Measurements from ENCODE around the gene SPINK6. TPM values are rescaled to one million over a fixed set of nuclear protein-coding genes. Genes with fewer than 3 reads are reported as not detected.

Gene SPINK6
- polyA plus RNA-seq, 2 of the 4 experiments (the other 2 are of a cell fraction), result 1.0 TPM

DNA sequence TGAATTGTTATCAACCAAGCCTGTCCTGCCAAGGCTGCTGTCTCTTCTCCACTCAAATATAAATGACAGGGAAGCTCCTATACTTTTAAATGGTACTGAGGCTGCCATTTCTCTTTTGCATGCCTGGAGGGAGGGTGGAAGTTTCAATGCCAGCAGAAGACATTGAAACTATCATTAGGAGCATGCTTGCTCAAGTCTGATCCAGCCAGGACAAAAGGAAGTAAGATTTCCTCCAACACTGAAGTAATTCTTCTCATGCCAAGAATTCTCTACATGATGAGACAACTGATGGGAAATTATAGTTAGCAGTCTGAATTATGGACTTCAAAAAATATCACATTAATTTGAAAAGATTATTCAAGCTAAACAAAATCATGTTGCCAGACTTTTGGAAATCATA, 5.4 kb downstream of the SPINK6 start:
- CTCF ChIA-PET, result no interaction called here
- H3K4me2 ChIP-seq, result no peak overlapping the region
- H3K4me3 ChIP-seq, result no peak overlapping the region
- no peak for ATAC-seq
- H3K9me3 ChIP-seq, result no peaks in the 10 kb centered on the region
- H3K27ac ChIP-seq, result no peak overlapping the region
- POLR2A ChIA-PET, result no interaction called here
- no peak for FAIRE-seq
- no peak for TF ChIP-seq JUN (IDR thresholded peaks at IDR 0.05)
- TF ChIP-seq KDM5A (IDR thresholded peaks at IDR 0.05), result no peak
- TF ChIP-seq HDAC2 (IDR thresholded peaks at IDR 0.05), result no peak
- no peak for TF ChIP-seq FOXS1 (CRISPR knock-in tag; IDR thresholded peaks at IDR 0.05)
- TF ChIP-seq RCOR1 (IDR thresholded peaks at IDR 0.05; ENCODE audit: low read depth, low read length), result no peak
- TF ChIP-seq MYC (IDR thresholded peaks at IDR 0.05; ENCODE audit: borderline replicate concordance, low read length), result no peak
- TF ChIP-seq MAZ (IDR thresholded peaks at IDR 0.05; ENCODE audit: borderline replicate concordance, low read depth, low read length), result no peak
- no peak for TF ChIP-seq HOXB5 (CRISPR knock-in tag; IDR thresholded peaks at IDR 0.05)
- TF ChIP-seq RNF2 (IDR thresholded peaks at IDR 0.05; ENCODE audit: borderline replicate concordance, low read depth), result no peak
- TF ChIP-seq ESRRA (IDR thresholded peaks at IDR 0.05; ENCODE audit: borderline replicate concordance, low read length), result no peak
- no peak for TF ChIP-seq TFCP2L1 (CRISPR knock-in tag; IDR thresholded peaks at IDR 0.05)
- H3K4me1 ChIP-seq, result no peaks in the 10 kb centered on the region
- no peak for DNase-seq (ENCODE audit: low read depth in 1 of 2, low spot score in 1 of 2)

- 0% methylated on average over 3 of the region's 3 CpGs for WGBS (ENCODE audit: missing lambda C conversion rate)
- ChIA-PET CTCF (no interaction called here), POLR2A (no interaction called here)
- Histone ChIP-seq H3K27ac (no peak overlapping the region), H3K4me1 (no peaks in the 10 kb centered on the region), H3K4me2 (no peak overlapping the region), H3K9me3 (no peaks in the 10 kb centered on the region), H3K4me3 (no peak overlapping the region)
- ATAC-seq (no peak), DNase-seq (ENCODE audit: low read depth in 1 of 2, low spot score in 1 of 2) (no peak), FAIRE-seq (no peak)
- TF ChIP-seq FOSL2 (IDR thresholded peaks at IDR 0.05), result no peak
- TF ChIP-seq FOSL2 (CRISPR knock-in tag; IDR thresholded peaks at IDR 0.05), result no peak
- no peak for TF ChIP-seq RFX5 (IDR thresholded peaks at IDR 0.05)
- no peak for TF ChIP-seq CHD2 (IDR thresholded peaks at IDR 0.05; ENCODE audit: low read length, partially characterized antibody)
- TF ChIP-seq FOSB (CRISPR knock-in tag; IDR thresholded peaks at IDR 0.05), result no peak
- TF ChIP-seq, protein P1, sequence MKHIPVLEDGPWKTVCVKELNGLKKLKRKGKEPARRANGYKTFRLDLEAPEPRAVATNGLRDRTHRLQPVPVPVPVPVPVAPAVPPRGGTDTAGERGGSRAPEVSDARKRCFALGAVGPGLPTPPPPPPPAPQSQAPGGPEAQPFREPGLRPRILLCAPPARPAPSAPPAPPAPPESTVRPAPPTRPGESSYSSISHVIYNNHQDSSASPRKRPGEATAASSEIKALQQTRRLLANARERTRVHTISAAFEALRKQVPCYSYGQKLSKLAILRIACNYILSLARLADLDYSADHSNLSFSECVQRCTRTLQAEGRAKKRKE (CRISPR knock-in tag; IDR thresholded peaks at IDR 0.05; ENCODE audit: low read depth), result no peak
- no peak for TF ChIP-seq JUN (IDR thresholded peaks at IDR 0.05)
- no peak for TF ChIP-seq MAZ (IDR thresholded peaks at IDR 0.05; ENCODE audit: borderline replicate concordance, low read depth, low read length)
- TF ChIP-seq EHF (CRISPR knock-in tag; IDR thresholded peaks at IDR 0.05), result no peak
- no peak for TF ChIP-seq HMGXB4 (CRISPR knock-in tag; IDR thresholded peaks at IDR 0.05; ENCODE audit: borderline replicate concordance)
- TF ChIP-seq HES2 (IDR thresholded peaks at IDR 0.05), result no peak
- no peak for TF ChIP-seq POLR2AphosphoS2 (conservative IDR thresholded peaks at IDR 0.05; ENCODE audit: low read length)
- no peak for TF ChIP-seq RCOR1 (IDR thresholded peaks at IDR 0.05; ENCODE audit: low read depth, low read length)
- no peak for TF ChIP-seq CTCF (IDR thresholded peaks at IDR 0.05)
- no peak for TF ChIP-seq RNF2 (IDR thresholded peaks at IDR 0.05; ENCODE audit: borderline replicate concordance, low read depth)
- no peak for TF ChIP-seq RARB (CRISPR knock-in tag; IDR thresholded peaks at IDR 0.05)
- no peak for TF ChIP-seq PBX3 (IDR thresholded peaks at IDR 0.05)
- TF ChIP-seq NR3C1 (IDR thresholded peaks at IDR 0.05), result no peak
- TF ChIP-seq ZFP36 (IDR thresholded peaks at IDR 0.05; ENCODE audit: borderline replicate concordance, partially characterized antibody), result no peak
- no peak for TF ChIP-seq SMC3 (IDR thresholded peaks at IDR 0.05)
- no peak for TF ChIP-seq SREBF2 (IDR thresholded peaks at IDR 0.05)
Measured at GRCh38 chr5:148209151-148209770, 6.4 kb downstream of the SPINK6 start.
